PC-9 (cell line): ENCODE measurements around the gene YAF2.

Experiments
- EZH2 ChIP-seq: fragments of 200-600 bp; sonication (generic); IDR thresholded peaks from 2 replicates; pipeline ENCODE4 v1.8.0; 2017; ENCODE audit warnings: antibody characterized with exemption, low read depth
- TF ChIP-seq, protein P1 (sequence below): fragments of 200-600 bp; sonication (generic); conservative IDR thresholded peaks from 2 replicates; pipeline ENCODE4 v1.6.1; 2017; ENCODE audit warnings: mixed run types, antibody characterized with exemption, mild to moderate bottlenecking, moderate library complexity

GRCh38 chr12:42162193-42162592 is 75.9 kb downstream of the YAF2 start:
- TF ChIP-seq, protein P1, sequence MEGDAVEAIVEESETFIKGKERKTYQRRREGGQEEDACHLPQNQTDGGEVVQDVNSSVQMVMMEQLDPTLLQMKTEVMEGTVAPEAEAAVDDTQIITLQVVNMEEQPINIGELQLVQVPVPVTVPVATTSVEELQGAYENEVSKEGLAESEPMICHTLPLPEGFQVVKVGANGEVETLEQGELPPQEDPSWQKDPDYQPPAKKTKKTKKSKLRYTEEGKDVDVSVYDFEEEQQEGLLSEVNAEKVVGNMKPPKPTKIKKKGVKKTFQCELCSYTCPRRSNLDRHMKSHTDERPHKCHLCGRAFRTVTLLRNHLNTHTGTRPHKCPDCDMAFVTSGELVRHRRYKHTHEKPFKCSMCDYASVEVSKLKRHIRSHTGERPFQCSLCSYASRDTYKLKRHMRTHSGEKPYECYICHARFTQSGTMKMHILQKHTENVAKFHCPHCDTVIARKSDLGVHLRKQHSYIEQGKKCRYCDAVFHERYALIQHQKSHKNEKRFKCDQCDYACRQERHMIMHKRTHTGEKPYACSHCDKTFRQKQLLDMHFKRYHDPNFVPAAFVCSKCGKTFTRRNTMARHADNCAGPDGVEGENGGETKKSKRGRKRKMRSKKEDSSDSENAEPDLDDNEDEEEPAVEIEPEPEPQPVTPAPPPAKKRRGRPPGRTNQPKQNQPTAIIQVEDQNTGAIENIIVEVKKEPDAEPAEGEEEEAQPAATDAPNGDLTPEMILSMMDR, result no peak
- TF ChIP-seq EZH2, result no peak
